WI38 (cell line): ENCODE results near the gene KRTCAP2.

Experiments used
- H3K4me3 ChIP-seq: 2 replicates; pipeline ENCODE4 v1.5.1; 2011; ENCODE audit warnings: low read depth, mild to moderate bottlenecking, control low read depth, low read length
- CTCF ChIP-seq: IDR thresholded peaks from 2 replicates; pipeline ENCODE4 v1.5.1; 2012; ENCODE audit warnings: low read depth, mild to moderate bottlenecking, control low read depth, low read length

KRTCAP2 gene

GRCh38 chr1:155202731-155203515, 29.8 kb upstream of the KRTCAP2 start:
- TF ChIP-seq CTCF, result no peak
- no peak overlapping the region for H3K4me3 ChIP-seq

- H3K4me3 ChIP-seq, result no peak overlapping the region
- no peak for TF ChIP-seq CTCF
Measured at GRCh38 chr1:155202198-155202597, 29.1 kb upstream of the KRTCAP2 start.

- no peak overlapping the region for H3K4me3 ChIP-seq
- TF ChIP-seq CTCF, result no peak
Measured at GRCh38 chr1:155200920-155201319, 27.8 kb upstream of the KRTCAP2 start.

- no peak overlapping the region for H3K4me3 ChIP-seq
- TF ChIP-seq CTCF, result no peak
Measured at GRCh38 chr1:155199792-155200191, 26.7 kb upstream of the KRTCAP2 start.

- H3K4me3 ChIP-seq, result no peak overlapping the region
- TF ChIP-seq CTCF, result no peak
Measured at GRCh38 chr1:155198547-155198906, 25.4 kb upstream of the KRTCAP2 start.

GRCh38 chr1:155197901-155198546, 24.9 kb upstream of the KRTCAP2 start:
- H3K4me3 ChIP-seq, result no peak overlapping the region
- no peak for TF ChIP-seq CTCF

GRCh38 chr1:155196893-155197638, 24.0 kb upstream of the KRTCAP2 start:
- no peak overlapping the region for H3K4me3 ChIP-seq
- TF ChIP-seq CTCF, result no peak
